A549 (cell line): ENCODE data around the gene PPP4R1. TPM values are rescaled to one million over a fixed set of nuclear protein-coding genes. Genes with fewer than 3 reads are reported as not detected.

Experiments
- ATAC-seq, 2 experiments: fragments of 200-7000 bp in 1 of 2; fragments of >200 bp in 1 of 2; cut with Nextera tagmentation in 1 of 2; cut with Tn5 transposase in 1 of 2; 3 replicates each; pipeline versions ENCODE4 v1.8.0 to v1.9.1; 2018 to 2020; ENCODE audit warnings: mild to moderate bottlenecking in 1 of 2, moderate library complexity in 1 of 2
- CTCF ChIA-PET: fragments of 300-600 bp; sonication (Branson Sonifier 250); formaldehyde crosslinking; extraction: SDS; loops from one replicate; lab custom pipeline; 2021; ENCODE audit warnings: antibody characterized with exemption, inconsistent platforms; lab: Yijun Ruan, JAX
- POLR2A ChIA-PET: fragments of 350-600 bp; formaldehyde crosslinking; extraction: SDS; loops from one replicate; lab custom pipeline; 2021; ENCODE audit warnings: antibody characterized with exemption, inconsistent platforms; lab: Yijun Ruan, JAX
- DNase-seq, 2 experiments: peaks; one replicate each; pipeline versions ENCODE4 v3.0.0 to v3.0.0-alpha.2; 2011 to 2016; ENCODE audit warnings: low read depth in 1 of 2, low spot score in 1 of 2
- FAIRE-seq: peaks from 2 replicates; lab custom pipeline; 2011; peaks lifted over from hg19 to GRCh38; lab: Jason Lieb, UNC
- H3K27ac ChIP-seq, 2 experiments: fragments of >200 bp; sonication (Bioruptor Twin); formaldehyde crosslinking; 3 replicates each; pipeline ENCODE4 v1.5.1; 2016 to 2017
- H3K4me1 ChIP-seq: fragments of >200 bp; sonication (Bioruptor Twin); formaldehyde crosslinking; 3 replicates; pipeline ENCODE4 v1.6.1; 2016
- H3K4me2 ChIP-seq: fragments of >200 bp; sonication (Bioruptor Twin); formaldehyde crosslinking; 3 replicates; pipeline ENCODE4 v1.6.1; 2016
- H3K4me3 ChIP-seq: fragments of >200 bp; sonication (Bioruptor Twin); formaldehyde crosslinking; 3 replicates; pipeline ENCODE4 v1.5.1; 2016
- H3K9me3 ChIP-seq: fragments of >200 bp; sonication (Bioruptor Twin); formaldehyde crosslinking; 3 replicates; pipeline ENCODE4 v1.6.1; 2016
- BHLHE40 ChIP-seq: IDR thresholded peaks from 2 replicates; pipeline ENCODE4 v1.6.1; 2012; ENCODE audit warnings: low read depth, low read length, inconsistent platforms
- CBX2 ChIP-seq: fragments of 200-600 bp; sonication (generic); IDR thresholded peaks from 2 replicates; pipeline ENCODE4 v1.6.1; 2016; ENCODE audit warnings: low read depth, mild to moderate bottlenecking, borderline replicate concordance
- CBX8 ChIP-seq: fragments of 200-600 bp; sonication (generic); IDR thresholded peaks from 2 replicates; pipeline ENCODE4 v1.6.1; 2016
- CHD4 ChIP-seq: fragments of 200-600 bp; sonication (generic); IDR thresholded peaks from 2 replicates; pipeline ENCODE4 v1.6.1; 2016; ENCODE audit warnings: antibody characterized with exemption, mild to moderate bottlenecking, borderline replicate concordance
- EP300 ChIP-seq, 2 experiments: fragments of >200 bp; sonication (Bioruptor Twin); formaldehyde crosslinking; IDR thresholded peaks; 2 replicates in 1 of 2; 3 replicates in 1 of 2; pipeline ENCODE4 v1.6.1; 2016 to 2017
- ESRRA ChIP-seq: fragments of 150-350 bp; IDR thresholded peaks from 2 replicates; pipeline ENCODE4 v1.6.1; 2014; ENCODE audit warnings: mild to moderate bottlenecking, low read length, borderline replicate concordance
- FOSL2 ChIP-seq, 2 experiments: fragments of 450-650 bp in 1 of 2; fragments of >200 bp in 1 of 2; sonication (Bioruptor Twin) in 1 of 2; formaldehyde crosslinking; IDR thresholded peaks; 2 replicates each; pipeline versions ENCODE4 v1.5.0 to v1.6.1; 2016 to 2020; ENCODE audit warnings: mild to moderate bottlenecking in 1 of 2, moderate library complexity in 1 of 2
- FOXS1 ChIP-seq: fragments of 250-450 bp; sonication (Bioruptor Pico); IDR thresholded peaks from 2 replicates; pipeline ENCODE4 v1.5.0; 2020; ENCODE audit warnings: mild to moderate bottlenecking, moderate library complexity
- HES2 ChIP-seq: fragments of >200 bp; sonication (Bioruptor Twin); formaldehyde crosslinking; IDR thresholded peaks from 2 replicates; pipeline ENCODE4 v1.6.1; 2016
- JUNB ChIP-seq: fragments of >200 bp; sonication (Bioruptor Twin); formaldehyde crosslinking; IDR thresholded peaks from 2 replicates; pipeline ENCODE4 v1.6.1; 2016
- KDM5A ChIP-seq: fragments of 200-600 bp; sonication (generic); IDR thresholded peaks from 2 replicates; pipeline ENCODE4 v1.6.1; 2016; ENCODE audit warnings: antibody characterized with exemption, mild to moderate bottlenecking
- MAFK ChIP-seq: fragments of 450-650 bp; IDR thresholded peaks from 2 replicates; pipeline ENCODE4 v1.6.1; 2014; ENCODE audit not compliant: partially characterized antibody
- MAZ ChIP-seq: fragments of 150-350 bp; IDR thresholded peaks from 2 replicates; pipeline ENCODE4 v1.6.1; 2014; ENCODE audit warnings: antibody characterized with exemption, low read depth, low read length, borderline replicate concordance
- NR3C1 ChIP-seq: fragments of >200 bp; sonication (Bioruptor Twin); formaldehyde crosslinking; IDR thresholded peaks from 3 replicates; pipeline ENCODE4 v1.6.1; 2017
- POLR2AphosphoS2 ChIP-seq: conservative IDR thresholded peaks from 2 replicates; pipeline ENCODE4 v1.6.1; 2012; ENCODE audit warnings: low read length, improper control_type of control experiment, inconsistent platforms
- TP53 ChIP-seq: fragments of 250-450 bp; sonication (Bioruptor Pico); IDR thresholded peaks from 2 replicates; pipeline ENCODE4 v1.5.0; 2021; ENCODE audit warnings: mild to moderate bottlenecking, moderate library complexity
- USF2 ChIP-seq: fragments of 450-650 bp; IDR thresholded peaks from 2 replicates; pipeline ENCODE4 v1.6.1; 2014; ENCODE audit warnings: antibody characterized with exemption
- ZC3H11A ChIP-seq: fragments of 450-650 bp; IDR thresholded peaks from 2 replicates; pipeline ENCODE4 v1.6.1; 2014; ENCODE audit warnings: antibody characterized with exemption, mild to moderate bottlenecking
- ZNF302 ChIP-seq: fragments of 250-450 bp; sonication (Bioruptor Pico); IDR thresholded peaks from 2 replicates; pipeline ENCODE4 v1.9.0; 2021; ENCODE audit warnings: inconsistent platforms, mild to moderate bottlenecking, moderate library complexity
- ZSCAN20 ChIP-seq: fragments of 250-450 bp; sonication (Bioruptor Pico); IDR thresholded peaks from 2 replicates; pipeline ENCODE4 v1.8.0; 2022; ENCODE audit warnings: mild to moderate bottlenecking, moderate library complexity
- WGBS: methylation state at CpG from one replicate; pipeline ENCODE4 v1.1.6; 2017; ENCODE audit errors: missing lambda C conversion rate; 5-methylcytosine and 5-hydroxymethylcytosine counted together
- polyA plus RNA-seq, 4 experiments: library from polyadenylated mRNA; depleted of rRNA in 3 of 4; stranded (reverse); fragments of >200 nt; fragmentation: RNase III in 1 of 4; extraction: RNeasy Plus Mini Kit Qiagen cat#74134 plus additional on column Dnase treatment in 1 of 4; gene quantifications; 2 replicates in 3 of 4; 3 replicates in 1 of 4; pipeline ENCODE4 v1.2.3, GENCODE V29; 2011 to 2017
- TF ChIP-seq, protein P1 (sequence below): IDR thresholded peaks from 2 replicates; pipeline ENCODE4 v1.6.1; 2012; ENCODE audit warnings: low read depth, borderline replicate concordance
- TF ChIP-seq, protein P2 (sequence below): fragments of 150-350 bp; IDR thresholded peaks from 2 replicates; pipeline ENCODE4 v1.6.1; 2014; ENCODE audit warnings: low read depth, mild to moderate bottlenecking, low read length

Gene PPP4R1
- polyA plus RNA-seq, 2 of the 4 experiments (the other 2 are of a cell fraction), result 40.1 to 97.3 TPM

- ATAC-seq (peak in 1 of 2 experiments; percentile 42; a peak in 3 of 6 replicates), FAIRE-seq (no peak), DNase-seq (no peak)
- ChIA-PET CTCF (interaction anchor here (1.4 to 1.5 kb wide), 2 partner anchors 42 to 54 kb away, joined by 3 to 8 read pairs; no protein-coding TSS in a partner anchor), POLR2A (no interaction called here)
- H3K4me3 ChIP-seq, result no peak overlapping the region
- peak overlapping the region; percentile 49 to 73; a peak in 5 of 6 replicates for H3K27ac ChIP-seq
- peak overlapping the region; percentile 50 for H3K4me2 ChIP-seq
- 36% methylated on average over 3 of the region's 3 CpGs for WGBS
- H3K4me1 ChIP-seq, result peaks cover 32% of the 10 kb centered on the region
- TF ChIP-seq ZNF302 (CRISPR knock-in tag) (no peak), ZC3H11A (no peak), POLR2AphosphoS2 (no peak), USF2 (no peak), KDM5A (no peak), MAZ (no peak), CBX2 (no peak)
- H3K9me3 ChIP-seq, result no peaks in the 10 kb centered on the region
Observed at GRCh38 chr18:9619056-9619455, 4.7 kb upstream of the PPP4R1 start.

GRCh38 chr18:9617006-9617542, 2.7 kb upstream of the PPP4R1 start:
- WGBS, result 35% methylated on average over 5 of the region's 5 CpGs
- TF ChIP-seq FOXS1, result no peak
- no peak for TF ChIP-seq BHLHE40
- no peak for TF ChIP-seq CBX8
- TF ChIP-seq ESRRA, result no peak
- no peak for TF ChIP-seq EP300 (IDR thresholded peaks at IDR 0.05)
- no peak for TF ChIP-seq CHD4
- no peak for TF ChIP-seq FOSL2 (IDR thresholded peaks at IDR 0.05)
- TF ChIP-seq FOSL2 (CRISPR knock-in tag; IDR thresholded peaks at IDR 0.05), result no peak
- no peak for TF ChIP-seq CBX2
- no peak for TF ChIP-seq ZSCAN20
- TF ChIP-seq, all 56 proteins: peak for 0
- H3K9me3 ChIP-seq, result no peaks in the 10 kb centered on the region
- H3K27ac ChIP-seq, result peak overlapping the region; percentile 61 to 100
- no peak overlapping the region for H3K4me3 ChIP-seq
- ChIA-PET CTCF (interaction anchor here (0.9 to 1.8 kb wide), 5 partner anchors 27 to 67 kb away, joined by 3 to 7 read pairs (median 4); no protein-coding TSS in a partner anchor), POLR2A (interaction anchor here (2.5 kb wide), 1 partner anchor 56 kb away, joined by 10 read pairs; no protein-coding TSS in a partner anchor)
- H3K4me2 ChIP-seq, result peak overlapping the region; percentile 69
- H3K4me1 ChIP-seq, result peaks cover 38% of the 10 kb centered on the region
- FAIRE-seq (no peak), ATAC-seq (no peak), DNase-seq (no peak)

GRCh38 chr18:9616049-9616448, 1.7 kb upstream of the PPP4R1 start:
- CTCF ChIA-PET, result interaction anchor here (0.9 to 1.8 kb wide), 7 partner anchors 26 to 97 kb away, joined by 3 to 7 read pairs (median 4); no protein-coding TSS in a partner anchor
- peaks cover 42% of the 10 kb centered on the region for H3K4me1 ChIP-seq
- no peak for DNase-seq
- POLR2A ChIA-PET, result interaction anchor here (1.2 to 2.5 kb wide), 3 partner anchors 27 to 57 kb away, joined by 3 to 10 read pairs (median 4); no protein-coding TSS in a partner anchor
- no peak overlapping the region for H3K4me3 ChIP-seq
- peak overlapping the region; percentile 69 for H3K4me2 ChIP-seq
- TF ChIP-seq NR3C1 (no peak), JUNB (no peak), TP53 (no peak), MAFK (peak; percentile 57), HES2 (no peak), ZSCAN20 (no peak)
- TF ChIP-seq, protein P1, sequence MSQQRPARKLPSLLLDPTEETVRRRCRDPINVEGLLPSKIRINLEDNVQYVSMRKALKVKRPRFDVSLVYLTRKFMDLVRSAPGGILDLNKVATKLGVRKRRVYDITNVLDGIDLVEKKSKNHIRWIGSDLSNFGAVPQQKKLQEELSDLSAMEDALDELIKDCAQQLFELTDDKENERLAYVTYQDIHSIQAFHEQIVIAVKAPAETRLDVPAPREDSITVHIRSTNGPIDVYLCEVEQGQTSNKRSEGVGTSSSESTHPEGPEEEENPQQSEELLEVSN, result no peak
- TF ChIP-seq, protein P2, sequence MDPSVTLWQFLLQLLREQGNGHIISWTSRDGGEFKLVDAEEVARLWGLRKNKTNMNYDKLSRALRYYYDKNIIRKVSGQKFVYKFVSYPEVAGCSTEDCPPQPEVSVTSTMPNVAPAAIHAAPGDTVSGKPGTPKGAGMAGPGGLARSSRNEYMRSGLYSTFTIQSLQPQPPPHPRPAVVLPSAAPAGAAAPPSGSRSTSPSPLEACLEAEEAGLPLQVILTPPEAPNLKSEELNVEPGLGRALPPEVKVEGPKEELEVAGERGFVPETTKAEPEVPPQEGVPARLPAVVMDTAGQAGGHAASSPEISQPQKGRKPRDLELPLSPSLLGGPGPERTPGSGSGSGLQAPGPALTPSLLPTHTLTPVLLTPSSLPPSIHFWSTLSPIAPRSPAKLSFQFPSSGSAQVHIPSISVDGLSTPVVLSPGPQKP, result no peak
- H3K27ac ChIP-seq, result peak overlapping the region; percentile 100; a peak in 5 of 6 replicates
- no peak for FAIRE-seq
- H3K9me3 ChIP-seq, result no peaks in the 10 kb centered on the region
- WGBS, result 74% methylated on average over 2 of the region's 2 CpGs
- no peak for ATAC-seq
